ENCODE results near the gene NRXN3.

DNA sequence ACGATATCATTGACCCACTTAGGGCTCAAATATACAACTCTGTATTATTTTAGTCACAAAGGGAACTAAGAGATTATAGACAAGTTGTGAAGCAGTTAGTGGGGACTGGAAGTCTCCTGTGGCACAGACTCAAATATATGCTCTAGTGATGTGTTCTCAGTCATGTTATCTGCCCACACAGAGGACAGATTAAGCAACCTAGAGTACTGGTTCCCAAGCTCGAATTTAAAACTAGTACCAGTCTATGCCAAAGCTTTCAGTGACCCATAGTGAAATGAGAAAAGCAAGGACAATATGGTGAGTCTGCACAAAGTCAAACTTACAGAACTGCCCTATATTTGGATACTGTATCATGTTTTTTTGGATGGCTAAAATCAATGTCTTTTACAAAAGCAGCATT is 1651.9 kb downstream of the NRXN3 start:
- TF ChIP-seq JUNB (IDR thresholded peaks at IDR 0.05; ENCODE audit: unreplicated experiment) (no peak), CREB1 (CRISPR knock-in tag; IDR thresholded peaks at IDR 0.05; ENCODE audit: low read depth) (no peak), CTCF (conservative IDR thresholded peaks at IDR 0.05; ENCODE audit: low read depth in 2 of 2) (no peak), EZH2 (IDR thresholded peaks at IDR 0.05; ENCODE audit: low read depth, unreplicated experiment) (no peak), EZH2phosphoT487 (IDR thresholded peaks at IDR 0.05; ENCODE audit: unreplicated experiment) (no peak), NANOG (IDR thresholded peaks at IDR 0.05; ENCODE audit: borderline replicate concordance) (no peak), POLR2AphosphoS5 (IDR thresholded peaks at IDR 0.05; ENCODE audit: low read depth) (no peak), STAT1 (IDR thresholded peaks at IDR 0.05; ENCODE audit: unreplicated experiment) (no peak)
- TF ChIP-seq, protein P1, sequence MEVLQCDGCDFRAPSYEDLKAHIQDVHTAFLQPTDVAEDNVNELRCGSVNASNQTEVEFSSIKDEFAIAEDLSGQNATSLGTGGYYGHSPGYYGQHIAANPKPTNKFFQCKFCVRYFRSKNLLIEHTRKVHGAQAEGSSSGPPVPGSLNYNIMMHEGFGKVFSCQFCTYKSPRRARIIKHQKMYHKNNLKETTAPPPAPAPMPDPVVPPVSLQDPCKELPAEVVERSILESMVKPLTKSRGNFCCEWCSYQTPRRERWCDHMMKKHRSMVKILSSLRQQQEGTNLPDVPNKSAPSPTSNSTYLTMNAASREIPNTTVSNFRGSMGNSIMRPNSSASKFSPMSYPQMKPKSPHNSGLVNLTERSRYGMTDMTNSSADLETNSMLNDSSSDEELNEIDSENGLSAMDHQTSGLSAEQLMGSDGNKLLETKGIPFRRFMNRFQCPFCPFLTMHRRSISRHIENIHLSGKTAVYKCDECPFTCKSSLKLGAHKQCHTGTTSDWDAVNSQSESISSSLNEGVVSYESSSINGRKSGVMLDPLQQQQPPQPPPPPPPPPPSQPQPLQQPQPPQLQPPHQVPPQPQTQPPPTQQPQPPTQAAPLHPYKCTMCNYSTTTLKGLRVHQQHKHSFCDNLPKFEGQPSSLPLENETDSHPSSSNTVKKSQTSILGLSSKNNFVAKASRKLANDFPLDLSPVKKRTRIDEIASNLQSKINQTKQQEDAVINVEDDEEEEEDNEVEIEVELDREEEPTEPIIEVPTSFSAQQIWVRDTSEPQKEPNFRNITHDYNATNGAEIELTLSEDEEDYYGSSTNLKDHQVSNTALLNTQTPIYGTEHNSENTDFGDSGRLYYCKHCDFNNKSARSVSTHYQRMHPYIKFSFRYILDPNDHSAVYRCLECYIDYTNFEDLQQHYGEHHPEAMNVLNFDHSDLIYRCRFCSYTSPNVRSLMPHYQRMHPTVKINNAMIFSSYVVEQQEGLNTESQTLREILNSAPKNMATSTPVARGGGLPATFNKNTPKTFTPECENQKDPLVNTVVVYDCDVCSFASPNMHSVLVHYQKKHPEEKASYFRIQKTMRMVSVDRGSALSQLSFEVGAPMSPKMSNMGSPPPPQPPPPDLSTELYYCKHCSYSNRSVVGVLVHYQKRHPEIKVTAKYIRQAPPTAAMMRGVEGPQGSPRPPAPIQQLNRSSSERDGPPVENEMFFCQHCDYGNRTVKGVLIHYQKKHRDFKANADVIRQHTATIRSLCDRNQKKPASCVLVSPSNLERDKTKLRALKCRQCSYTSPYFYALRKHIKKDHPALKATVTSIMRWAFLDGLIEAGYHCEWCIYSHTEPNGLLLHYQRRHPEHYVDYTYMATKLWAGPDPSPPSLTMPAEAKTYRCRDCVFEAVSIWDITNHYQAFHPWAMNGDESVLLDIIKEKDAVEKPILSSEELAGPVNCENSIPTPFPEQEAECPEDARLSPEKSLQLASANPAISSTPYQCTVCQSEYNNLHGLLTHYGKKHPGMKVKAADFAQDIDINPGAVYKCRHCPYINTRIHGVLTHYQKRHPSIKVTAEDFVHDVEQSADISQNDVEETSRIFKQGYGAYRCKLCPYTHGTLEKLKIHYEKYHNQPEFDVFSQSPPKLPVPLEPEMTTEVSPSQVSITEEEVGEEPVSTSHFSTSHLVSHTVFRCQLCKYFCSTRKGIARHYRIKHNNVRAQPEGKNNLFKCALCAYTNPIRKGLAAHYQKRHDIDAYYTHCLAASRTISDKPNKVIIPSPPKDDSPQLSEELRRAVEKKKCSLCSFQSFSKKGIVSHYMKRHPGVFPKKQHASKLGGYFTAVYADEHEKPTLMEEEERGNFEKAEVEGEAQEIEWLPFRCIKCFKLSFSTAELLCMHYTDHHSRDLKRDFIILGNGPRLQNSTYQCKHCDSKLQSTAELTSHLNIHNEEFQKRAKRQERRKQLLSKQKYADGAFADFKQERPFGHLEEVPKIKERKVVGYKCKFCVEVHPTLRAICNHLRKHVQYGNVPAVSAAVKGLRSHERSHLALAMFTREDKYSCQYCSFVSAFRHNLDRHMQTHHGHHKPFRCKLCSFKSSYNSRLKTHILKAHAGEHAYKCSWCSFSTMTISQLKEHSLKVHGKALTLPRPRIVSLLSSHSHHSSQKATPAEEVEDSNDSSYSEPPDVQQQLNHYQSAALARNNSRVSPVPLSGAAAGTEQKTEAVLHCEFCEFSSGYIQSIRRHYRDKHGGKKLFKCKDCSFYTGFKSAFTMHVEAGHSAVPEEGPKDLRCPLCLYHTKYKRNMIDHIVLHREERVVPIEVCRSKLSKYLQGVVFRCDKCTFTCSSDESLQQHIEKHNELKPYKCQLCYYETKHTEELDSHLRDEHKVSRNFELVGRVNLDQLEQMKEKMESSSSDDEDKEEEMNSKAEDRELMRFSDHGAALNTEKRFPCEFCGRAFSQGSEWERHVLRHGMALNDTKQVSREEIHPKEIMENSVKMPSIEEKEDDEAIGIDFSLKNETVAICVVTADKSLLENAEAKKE (CRISPR knock-in tag; IDR thresholded peaks at IDR 0.05) = no peak

Measured in GM23338 (cell line).